Loucy (cell line): Measurements from ENCODE around the gene PAX5.

Experiments
- CTCF ChIP-seq: fragments of 200-600 bp; sonication (generic); conservative IDR thresholded peaks from 2 replicates; pipeline ENCODE4 v1.5.1; 2014; ENCODE audit warnings: mild to moderate bottlenecking, antibody characterized with exemption, low read length
- EZH2phosphoT487 ChIP-seq: fragments of 200-600 bp; IDR thresholded peaks from 2 replicates; pipeline ENCODE4 v1.6.1; 2018; ENCODE audit warnings: antibody characterized with exemption, mild to moderate bottlenecking, moderate library complexity, borderline replicate concordance

GRCh38 chr9:36812556-36812955 lies 221.5 kb downstream of the PAX5 start:
- TF ChIP-seq CTCF (no peak), EZH2phosphoT487 (no peak)
